C4-2B (cell line): ENCODE data around the gene TBC1D28.
A peak's percentile ranks its signal among the peaks of the same experiment; 100 is the strongest.
"Not testable (repeated sequence)": the region's sequence is repeated elsewhere in the genome, so short reads cannot be mapped to it uniquely, and the experiment has no call there.

Experiments
- H3K27ac ChIP-seq: fragments of 450-650 bp; 2 replicates; pipeline ENCODE4 v1.5.1; 2017
- ZFX ChIP-seq: fragments of 450-650 bp; IDR thresholded peaks from 2 replicates; pipeline ENCODE4 v1.6.1; 2017
- TF ChIP-seq, protein P1 (sequence below): fragments of 450-650 bp; conservative IDR thresholded peaks from 2 replicates; pipeline ENCODE4 v1.5.1; 2017; ENCODE audit warnings: mild to moderate bottlenecking

The TBC1D28 gene

DNA sequence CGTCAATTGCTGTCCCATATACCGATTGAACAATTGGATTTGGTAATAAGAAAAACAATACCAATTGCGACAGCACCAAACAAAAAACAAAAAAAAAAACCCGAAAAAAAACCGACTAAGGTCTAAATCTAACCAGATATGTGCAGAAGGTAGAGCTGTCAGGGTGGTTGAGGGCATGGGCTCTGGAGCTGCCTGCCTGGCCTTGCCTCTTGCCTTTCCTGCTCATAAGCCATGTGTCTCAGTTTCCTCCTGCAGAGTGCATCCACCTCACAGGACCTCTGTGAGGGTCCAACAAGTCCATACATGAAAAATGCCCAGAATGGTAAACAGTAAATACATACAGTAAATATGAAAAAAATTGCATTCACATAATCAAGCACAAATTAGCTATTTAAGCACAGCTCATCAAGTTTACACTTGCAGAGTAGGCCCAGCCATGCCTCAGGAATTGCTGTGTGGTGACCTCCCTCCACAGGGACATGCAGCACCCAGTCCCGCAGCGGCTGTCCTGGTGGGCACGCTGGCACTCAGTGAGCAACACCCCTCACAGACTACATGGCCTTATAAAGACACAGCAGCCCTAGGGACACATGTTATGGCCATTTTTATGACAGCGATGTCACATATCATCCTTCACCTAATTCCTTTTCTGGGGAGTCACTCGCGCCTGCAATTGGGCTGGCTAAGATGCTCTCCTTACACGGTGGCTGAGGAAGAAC, 17.9 kb downstream of the TBC1D28 start:
- no peak overlapping the region for H3K27ac ChIP-seq
- TF ChIP-seq ZFX, result no peak
- TF ChIP-seq, protein P1, sequence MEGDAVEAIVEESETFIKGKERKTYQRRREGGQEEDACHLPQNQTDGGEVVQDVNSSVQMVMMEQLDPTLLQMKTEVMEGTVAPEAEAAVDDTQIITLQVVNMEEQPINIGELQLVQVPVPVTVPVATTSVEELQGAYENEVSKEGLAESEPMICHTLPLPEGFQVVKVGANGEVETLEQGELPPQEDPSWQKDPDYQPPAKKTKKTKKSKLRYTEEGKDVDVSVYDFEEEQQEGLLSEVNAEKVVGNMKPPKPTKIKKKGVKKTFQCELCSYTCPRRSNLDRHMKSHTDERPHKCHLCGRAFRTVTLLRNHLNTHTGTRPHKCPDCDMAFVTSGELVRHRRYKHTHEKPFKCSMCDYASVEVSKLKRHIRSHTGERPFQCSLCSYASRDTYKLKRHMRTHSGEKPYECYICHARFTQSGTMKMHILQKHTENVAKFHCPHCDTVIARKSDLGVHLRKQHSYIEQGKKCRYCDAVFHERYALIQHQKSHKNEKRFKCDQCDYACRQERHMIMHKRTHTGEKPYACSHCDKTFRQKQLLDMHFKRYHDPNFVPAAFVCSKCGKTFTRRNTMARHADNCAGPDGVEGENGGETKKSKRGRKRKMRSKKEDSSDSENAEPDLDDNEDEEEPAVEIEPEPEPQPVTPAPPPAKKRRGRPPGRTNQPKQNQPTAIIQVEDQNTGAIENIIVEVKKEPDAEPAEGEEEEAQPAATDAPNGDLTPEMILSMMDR, result no peak

DNA sequence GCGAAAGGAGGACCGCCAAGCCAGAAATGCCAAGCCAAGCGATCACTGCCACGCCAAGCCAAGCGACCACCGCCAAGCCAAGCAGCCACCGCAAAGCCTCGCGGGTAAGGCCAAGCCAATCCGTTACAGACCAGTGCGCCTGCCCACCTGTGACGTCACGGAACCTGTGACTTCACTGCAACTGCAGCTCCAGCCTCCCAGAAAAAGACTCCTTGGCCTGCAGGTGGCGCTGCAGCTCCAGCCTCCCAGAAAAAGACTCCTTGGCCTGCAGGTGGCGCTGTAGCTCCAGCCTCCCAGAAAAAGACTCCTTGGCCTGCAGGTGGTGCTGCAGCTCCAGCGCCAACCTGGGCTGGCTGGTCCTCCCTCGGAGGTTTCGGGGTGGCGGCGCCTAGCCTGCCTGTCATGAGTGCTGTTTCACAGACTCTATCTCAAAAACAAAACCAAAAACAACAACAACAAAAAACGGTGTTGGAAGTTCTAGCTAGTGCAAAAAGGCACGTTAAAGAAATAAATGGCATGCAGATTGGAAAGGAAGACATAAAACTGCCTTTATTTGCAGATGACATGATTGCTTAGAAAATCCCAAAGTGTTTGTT, 18.6 kb downstream of the TBC1D28 start:
- H3K27ac ChIP-seq, result peak overlapping the region; percentile 33
- TF ChIP-seq, protein P1, result peak; percentile 100

DNA sequence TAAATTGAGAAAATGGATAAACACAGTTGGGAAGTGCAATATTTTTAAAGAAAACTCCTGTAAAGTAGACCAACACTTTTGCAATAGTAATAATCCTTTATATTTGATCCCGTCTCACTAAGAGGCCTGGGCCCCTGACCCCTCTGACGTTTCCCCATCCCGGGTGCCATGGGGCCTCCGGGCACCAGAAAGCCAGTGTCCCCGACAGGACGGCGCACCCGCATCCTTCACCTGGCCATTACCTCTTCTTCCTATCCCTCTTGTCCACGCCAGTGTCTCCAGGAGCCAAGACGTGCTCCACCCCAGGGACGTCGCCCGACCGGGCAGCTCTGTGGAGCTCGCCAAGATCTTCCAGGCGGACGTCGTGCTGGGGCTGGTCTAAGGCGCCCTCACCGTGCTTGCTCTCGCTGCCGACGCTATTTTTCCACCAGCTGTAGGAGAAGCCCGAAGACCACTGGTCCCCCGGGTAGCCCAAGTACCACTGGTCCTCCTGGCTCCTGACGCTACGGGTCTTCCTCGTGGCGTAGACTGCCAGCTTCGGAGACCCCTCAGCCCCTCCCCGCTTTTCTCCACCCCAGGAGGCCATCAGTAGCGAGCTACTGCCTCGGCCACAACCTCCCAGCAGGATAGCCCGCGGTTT, 19.2 kb downstream of the TBC1D28 start:
- peak overlapping the region; percentile 33 for H3K27ac ChIP-seq

DNA sequence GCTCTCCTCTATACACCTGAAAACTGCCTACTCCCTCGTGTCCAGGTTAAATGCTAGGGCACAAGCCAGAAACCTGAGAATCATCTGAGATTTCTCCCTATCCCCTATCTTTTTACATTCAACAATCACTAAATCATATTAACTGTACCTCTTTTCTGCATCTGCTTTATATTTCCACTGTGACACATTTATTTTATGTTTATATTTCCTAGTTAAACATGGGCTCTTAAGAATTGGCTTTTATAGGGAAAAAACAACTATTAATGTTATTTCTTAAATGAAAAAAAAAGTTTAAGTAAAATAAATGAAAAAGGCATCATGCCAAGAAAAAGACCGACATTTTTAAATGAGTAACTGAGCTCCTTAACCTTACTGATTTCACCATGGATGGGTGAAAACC, 26.6 kb downstream of the TBC1D28 start:
- not testable (repeated sequence) for H3K27ac ChIP-seq

DNA sequence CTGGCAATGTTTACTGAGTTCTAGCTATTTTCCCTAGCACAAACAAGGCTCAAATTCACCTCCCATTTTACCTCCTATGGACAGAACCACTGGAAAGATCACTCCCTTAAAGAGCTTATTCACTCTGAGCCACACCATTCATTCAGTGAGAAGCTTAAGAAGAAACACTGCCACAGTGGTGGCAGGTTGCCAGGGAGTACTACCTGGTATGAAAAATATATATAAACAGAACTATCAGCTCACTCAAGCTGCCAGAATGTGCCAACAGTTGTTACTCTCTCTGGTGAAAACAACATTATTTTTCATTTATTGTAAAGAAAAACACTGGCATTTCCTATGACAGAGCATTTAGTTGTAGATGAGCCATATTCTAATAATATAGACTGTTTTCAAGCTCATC, 31.2 kb downstream of the TBC1D28 start:
- not testable (repeated sequence) for H3K27ac ChIP-seq

DNA sequence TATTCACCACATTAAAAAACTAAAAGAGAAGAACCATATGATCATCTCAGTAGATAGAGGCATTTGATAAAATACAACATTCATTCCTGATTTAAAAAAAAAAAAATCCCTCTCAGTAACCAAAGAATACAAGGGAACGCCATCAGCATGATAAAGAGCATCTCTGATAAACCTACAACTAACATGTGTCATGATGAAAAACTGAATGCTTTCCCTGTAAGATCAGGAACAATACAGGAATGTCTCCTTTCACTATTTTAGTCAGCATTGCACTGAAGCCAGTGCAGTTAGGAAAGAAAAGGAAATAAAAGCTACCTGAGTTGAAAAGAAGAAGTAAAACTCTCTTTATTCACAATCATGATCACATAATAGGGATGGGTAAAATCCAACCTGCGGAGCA, 51.1 kb downstream of the TBC1D28 start:
- not testable (repeated sequence) for H3K27ac ChIP-seq
